Natural killer cell (primary cell): ENCODE measurements around the gene SUMO3. TPM values are rescaled to one million over a fixed set of nuclear protein-coding genes. Genes with fewer than 3 reads are reported as not detected.
A peak's percentile ranks its signal among the peaks of the same experiment; 100 is the strongest.

ENCODE experiments used
- ATAC-seq, 3 donors: fragments of 150-1000 bp in 2 of 3; fragments of 200-7000 bp in 1 of 3; cut with Tn5 transposase; 1 replicate in 1 of 3; 2 replicates in 2 of 3; pipeline ENCODE4 v1.10.0; 2021; ENCODE audit warnings: mild to moderate bottlenecking in 2 of 3, moderate library complexity in 2 of 3
- DNase-seq, 2 donors: peaks; one replicate each; pipeline versions ENCODE4 v3.0.0 to v3.0.0-alpha.2; 2013 to 2021; ENCODE audit warnings: mixed read lengths in 1 of 2
- H3K27ac ChIP-seq: one replicate; pipeline ENCODE4 v1.5.1; 2013; ENCODE audit warnings: mild to moderate bottlenecking, low read length
- H3K27me3 ChIP-seq: one replicate; pipeline ENCODE4 v1.6.1; 2013; ENCODE audit warnings: low read length; ENCODE audit not compliant: control insufficient read depth, insufficient read depth
- H3K36me3 ChIP-seq: one replicate; pipeline ENCODE4 v1.6.1; 2013; ENCODE audit warnings: low read length; ENCODE audit not compliant: control insufficient read depth, insufficient read depth
- H3K4me1 ChIP-seq: one replicate; pipeline ENCODE4 v1.6.1; 2013; ENCODE audit warnings: low read length; ENCODE audit not compliant: control insufficient read depth, insufficient read depth
- H3K4me3 ChIP-seq: one replicate; pipeline ENCODE4 v1.5.1; 2013; ENCODE audit warnings: low read length
- H3K9me3 ChIP-seq: one replicate; pipeline ENCODE4 v1.6.1; 2013; ENCODE audit warnings: low read length; ENCODE audit not compliant: control insufficient read depth, insufficient read depth
- H3K27ac Mint-ChIP-seq, 2 donors: one replicate each; pipeline ENCODE4 v1.8.0; 2022; ENCODE audit warnings: mild to moderate bottlenecking in 2 of 2, mixed read lengths in 2 of 2, moderate library complexity in 1 of 2
- H3K27me3 Mint-ChIP-seq, 2 donors: one replicate each; pipeline ENCODE4 v1.8.0; 2022; ENCODE audit warnings: low read depth in 2 of 2, mixed read lengths in 2 of 2
- H3K36me3 Mint-ChIP-seq: one replicate; pipeline ENCODE4 v1.8.0; 2022; ENCODE audit warnings: mixed read lengths
- H3K4me1 Mint-ChIP-seq, 2 donors: one replicate each; pipeline ENCODE4 v1.8.0; 2022; ENCODE audit warnings: mixed read lengths in 2 of 2
- H3K4me3 Mint-ChIP-seq: one replicate; pipeline ENCODE4 v1.8.0; 2022; ENCODE audit warnings: mild to moderate bottlenecking, moderate library complexity, mixed read lengths
- H3K9me3 Mint-ChIP-seq, 2 donors: one replicate each; pipeline ENCODE4 v1.8.0; 2022; ENCODE audit warnings: mixed read lengths in 2 of 2
- WGBS: methylation state at CpG from one replicate; pipeline ENCODE4 v1.1.7; 2013; ENCODE audit warnings: missing lambda C conversion rate; ENCODE audit not compliant: insufficient coverage; 5-methylcytosine and 5-hydroxymethylcytosine counted together
- intact Hi-C: fragments of 100-400 bp; cut with micrococcal nuclease; formaldehyde crosslinking; loops from one replicate; pipeline ENCODE4 v1.14.2; 2022
- total RNA-seq, 4 donors: library from RNA; stranded (reverse); fragments of 120-200 nt in 1 of 4; gene quantifications; one replicate each; pipeline versions ENCODE4 v1.2.3 to v1.2.4, GENCODE V29; 2013 to 2022
- TF ChIP-seq, protein P1 (sequence below): fragments of 200-600 bp; IDR thresholded peaks from one replicate; pipeline ENCODE4 v1.8.0; 2022; ENCODE audit warnings: antibody characterized with exemption

SUMO3 gene
- total RNA-seq, 3 donors from 2014 or later (not counting 1 experiment from before 2014, with no cell fraction given): 64.0 to 70.1 (median 65.2) TPM

DNA sequence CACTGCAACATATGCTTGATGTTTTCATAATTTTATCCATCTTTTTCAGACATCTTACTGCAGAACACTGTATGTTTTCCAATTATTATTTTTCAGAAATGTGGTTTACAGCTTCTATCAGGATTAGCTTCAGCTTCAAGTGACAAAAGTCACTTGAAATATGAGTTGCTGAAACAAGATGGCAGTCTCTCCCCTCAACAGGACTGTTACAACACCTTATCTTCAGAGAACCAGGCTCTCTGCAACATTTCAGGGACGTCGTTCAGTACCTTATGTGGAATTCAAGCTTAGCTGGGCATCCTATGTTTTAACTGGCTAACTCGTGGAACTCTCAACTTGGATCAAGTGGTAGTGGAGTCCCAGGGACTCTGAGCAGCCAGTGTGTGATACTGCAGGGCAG is 14.2 kb downstream of the SUMO3 start:
- no peak for ATAC-seq
- Histone ChIP-seq H3K36me3 (peaks cover 15% of the 10 kb centered on the region), H3K4me3 (no peak overlapping the region), H3K27me3 (no peaks in the 10 kb centered on the region), H3K27ac (no peak overlapping the region), H3K9me3 (no peaks in the 10 kb centered on the region), H3K4me1 (peaks cover 20% of the 10 kb centered on the region)
- H3K4me1 Mint-ChIP-seq: peaks cover 31 to 35% of the 10 kb centered on the region in 2 donors
- DNase-seq: no peak
- TF ChIP-seq, protein P1, sequence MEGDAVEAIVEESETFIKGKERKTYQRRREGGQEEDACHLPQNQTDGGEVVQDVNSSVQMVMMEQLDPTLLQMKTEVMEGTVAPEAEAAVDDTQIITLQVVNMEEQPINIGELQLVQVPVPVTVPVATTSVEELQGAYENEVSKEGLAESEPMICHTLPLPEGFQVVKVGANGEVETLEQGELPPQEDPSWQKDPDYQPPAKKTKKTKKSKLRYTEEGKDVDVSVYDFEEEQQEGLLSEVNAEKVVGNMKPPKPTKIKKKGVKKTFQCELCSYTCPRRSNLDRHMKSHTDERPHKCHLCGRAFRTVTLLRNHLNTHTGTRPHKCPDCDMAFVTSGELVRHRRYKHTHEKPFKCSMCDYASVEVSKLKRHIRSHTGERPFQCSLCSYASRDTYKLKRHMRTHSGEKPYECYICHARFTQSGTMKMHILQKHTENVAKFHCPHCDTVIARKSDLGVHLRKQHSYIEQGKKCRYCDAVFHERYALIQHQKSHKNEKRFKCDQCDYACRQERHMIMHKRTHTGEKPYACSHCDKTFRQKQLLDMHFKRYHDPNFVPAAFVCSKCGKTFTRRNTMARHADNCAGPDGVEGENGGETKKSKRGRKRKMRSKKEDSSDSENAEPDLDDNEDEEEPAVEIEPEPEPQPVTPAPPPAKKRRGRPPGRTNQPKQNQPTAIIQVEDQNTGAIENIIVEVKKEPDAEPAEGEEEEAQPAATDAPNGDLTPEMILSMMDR: no peak
- WGBS: 77% methylated on average over 3 of the region's 3 CpGs
- intact Hi-C loops: loop anchor here (5.0 kb wide), 1 partner anchor 109 kb away; no protein-coding TSS in a partner anchor
- peak overlapping the region; percentile 87 for H3K4me3 Mint-ChIP-seq
- H3K27ac Mint-ChIP-seq: no peak overlapping the region
- no peaks in the 10 kb centered on the region for H3K27me3 Mint-ChIP-seq
- no peaks in the 10 kb centered on the region for H3K9me3 Mint-ChIP-seq
- H3K36me3 Mint-ChIP-seq: peaks cover 6% of the 10 kb centered on the region

DNA sequence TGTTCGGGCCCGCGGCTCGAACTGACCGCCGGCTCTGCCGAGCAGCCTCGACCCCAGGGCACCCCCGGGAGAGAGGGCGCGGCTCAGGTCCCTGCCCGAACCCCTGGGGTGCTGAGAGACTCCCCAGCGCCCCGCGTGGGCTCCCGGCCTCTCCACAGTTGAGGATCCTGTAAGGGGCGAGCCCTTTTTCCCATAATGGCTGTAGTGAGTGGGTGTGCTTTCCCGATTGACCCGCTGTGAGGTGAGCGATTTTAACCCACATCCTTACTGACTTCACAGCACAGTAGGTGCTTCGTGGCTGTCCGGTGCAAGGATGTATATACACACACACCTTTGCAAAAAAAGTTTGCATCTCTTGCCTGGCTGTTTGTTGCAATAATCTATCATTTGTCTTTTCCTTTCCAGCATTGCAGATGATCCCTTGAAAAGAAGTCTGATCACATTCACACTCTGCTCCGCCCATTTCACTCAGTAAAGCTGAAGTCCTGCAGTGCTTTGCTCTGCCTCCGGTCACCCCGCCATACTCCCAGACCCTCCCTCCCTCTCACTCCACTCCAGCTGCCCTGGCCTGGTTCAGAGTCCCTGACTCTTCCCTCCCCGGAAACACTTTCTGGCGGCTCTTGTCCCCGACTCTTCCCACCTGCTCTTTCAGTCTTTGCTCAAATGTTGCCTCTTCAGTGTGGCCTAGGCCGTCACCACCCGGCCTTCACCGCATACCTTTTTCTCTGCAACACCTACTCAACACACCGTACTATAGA is 15.3 kb downstream of the SUMO3 start:
- peaks cover 12% of the 10 kb centered on the region for H3K36me3 ChIP-seq
- peak in 1 of 3 donors; percentile 3 for ATAC-seq

DNA sequence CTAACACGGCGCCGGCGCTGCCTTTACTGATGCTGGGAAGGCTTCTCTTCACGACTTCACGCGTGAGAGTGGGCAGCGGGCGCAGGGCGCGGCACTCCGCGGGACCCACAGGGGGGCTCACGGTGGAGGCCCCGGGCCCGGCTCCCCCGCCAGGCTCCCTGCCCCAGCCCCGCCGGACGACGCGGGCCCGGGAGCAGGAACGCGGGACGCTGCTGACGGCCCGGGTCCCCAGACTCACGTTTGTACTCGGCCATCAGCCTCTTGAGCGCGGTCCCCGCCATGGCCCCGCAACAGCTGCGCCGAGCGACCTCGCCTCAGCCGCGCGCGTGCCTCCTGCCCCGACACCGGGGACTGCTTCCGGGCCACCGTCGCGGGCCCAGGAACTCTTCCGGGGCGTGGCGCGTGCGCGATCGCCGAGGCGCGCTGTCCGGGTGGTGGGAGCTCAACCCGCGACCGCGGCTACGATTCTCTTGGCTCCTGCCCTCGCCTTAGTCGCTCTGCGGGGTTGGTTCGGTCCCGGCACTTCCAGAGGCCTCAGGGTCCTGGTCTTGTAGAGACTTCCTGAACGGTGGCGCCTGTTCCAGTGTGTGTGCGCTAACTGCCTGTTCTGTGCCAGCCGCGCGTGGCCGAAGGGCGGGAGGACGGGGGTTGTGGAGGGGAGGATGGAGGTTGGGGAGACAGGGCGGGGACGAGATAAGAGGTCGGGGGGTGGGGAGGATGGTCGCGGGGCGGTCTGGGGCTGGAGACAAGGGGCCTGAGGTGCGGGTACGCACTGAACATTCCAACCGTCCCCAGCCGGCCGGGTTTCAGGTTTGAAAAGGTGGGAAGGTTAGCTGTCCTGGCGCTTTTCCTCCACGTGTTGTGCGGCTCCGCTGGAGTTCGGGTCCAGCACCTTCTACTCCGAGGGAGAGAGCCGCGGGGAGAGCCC is 16.1 kb downstream of the SUMO3 start, which contains the start of gene UBE2G2:
UBE2G2 (minus strand) TSS at position 353 of the 928 bp plus-strand sequence; CDS start at position 281, 72 bp downstream.
- Histone ChIP-seq H3K4me1 (peaks cover 20% of the 10 kb centered on the region), H3K27me3 (no peaks in the 10 kb centered on the region), H3K4me3 (peak within 1 kb of the TSS; percentile 90), H3K27ac (peak within 1 kb of the TSS; percentile 64), H3K9me3 (no peaks in the 10 kb centered on the region), H3K36me3 (peaks cover 10% of the 10 kb centered on the region)
- H3K27me3 Mint-ChIP-seq: no peaks in the 10 kb centered on the region
- peaks cover 35 to 41% of the 10 kb centered on the region in 2 donors for H3K4me1 Mint-ChIP-seq
- H3K4me3 Mint-ChIP-seq: peak within 1 kb of the TSS; percentile 94
- intact Hi-C loops: loop anchor here (1.0 to 5.0 kb wide), 3 partner anchors 74 to 131 kb away; no protein-coding TSS in a partner anchor
- H3K27ac Mint-ChIP-seq: peak within 1 kb of the TSS; percentile 79 to 85
- H3K9me3 Mint-ChIP-seq: no peaks in the 10 kb centered on the region
- peaks cover 6% of the 10 kb centered on the region for H3K36me3 Mint-ChIP-seq
- WGBS: under 1% methylated on average over 97 of the region's 97 CpGs
- ATAC-seq (peak; percentile 94 to 95 (median 94)), DNase-seq (peak; percentile 89 to 93)
- TF ChIP-seq, protein P1: no peak

More for the DNA sequence above, 15.3 kb downstream of the SUMO3 start:
- TF ChIP-seq, protein P1: no peak
- no peaks in the 10 kb centered on the region for H3K9me3 Mint-ChIP-seq
- H3K4me3 ChIP-seq: peak overlapping the region; percentile 90
- H3K4me1 Mint-ChIP-seq: peaks cover 31 to 38% of the 10 kb centered on the region in 2 donors
- peak overlapping the region; percentile 87 for H3K4me3 Mint-ChIP-seq
- intact Hi-C loops: loop anchor here (5.0 kb wide), 1 partner anchor 110 kb away; no protein-coding TSS in a partner anchor
- no peak overlapping the region for H3K27ac ChIP-seq
- no peaks in the 10 kb centered on the region for H3K27me3 ChIP-seq
- no peak for DNase-seq
- peak overlapping the region; percentile 27 to 85 for H3K27ac Mint-ChIP-seq
- 34% methylated on average over 28 of the region's 32 CpGs for WGBS
- no peaks in the 10 kb centered on the region for H3K9me3 ChIP-seq
- peaks cover 20% of the 10 kb centered on the region for H3K4me1 ChIP-seq
- H3K27me3 Mint-ChIP-seq: no peaks in the 10 kb centered on the region
- peaks cover 6% of the 10 kb centered on the region for H3K36me3 Mint-ChIP-seq
